HG02884 (cell line): ENCODE results near the gene ITGB1.
A peak's percentile ranks its signal among the peaks of the same experiment; 100 is the strongest.
"Not testable (repeated sequence)": the region's sequence is repeated elsewhere in the genome, so short reads cannot be mapped to it uniquely, and the experiment has no call there.

Experiments used
- ATAC-seq: cut with Tn5 transposase; IDR thresholded peaks from one replicate; pipeline ENCODE4 v1.9.1; 2021; ENCODE audit warnings: mild to moderate bottlenecking, moderate library complexity; ENCODE audit not compliant: unreplicated experiment

The ITGB1 gene

DNA sequence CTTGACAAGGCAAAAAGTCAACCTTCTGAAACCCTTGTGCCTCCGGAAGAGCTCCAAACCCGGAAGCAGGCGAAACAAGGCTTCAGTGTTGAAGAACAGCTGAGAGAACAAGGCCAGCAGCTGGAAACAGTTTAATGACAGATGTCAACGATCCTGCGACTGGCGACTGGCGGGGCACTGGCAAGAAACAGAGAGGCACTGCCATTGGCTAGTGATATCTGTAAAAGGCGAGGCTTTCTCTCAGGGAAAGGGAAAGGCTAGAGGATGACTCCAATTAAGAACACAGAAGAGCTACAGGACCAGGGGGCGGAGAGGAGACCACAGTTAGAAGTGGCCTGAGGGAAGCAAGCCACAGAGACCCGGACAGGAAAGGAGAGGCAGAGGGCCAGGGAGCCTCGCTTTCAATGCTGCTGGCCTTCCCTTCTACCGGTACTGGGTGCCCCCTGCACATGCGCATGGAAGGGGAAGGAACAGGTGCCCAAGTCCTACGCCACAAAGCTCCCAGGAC, 19.4 kb downstream of the ITGB1 start:
- no peak for ATAC-seq

DNA sequence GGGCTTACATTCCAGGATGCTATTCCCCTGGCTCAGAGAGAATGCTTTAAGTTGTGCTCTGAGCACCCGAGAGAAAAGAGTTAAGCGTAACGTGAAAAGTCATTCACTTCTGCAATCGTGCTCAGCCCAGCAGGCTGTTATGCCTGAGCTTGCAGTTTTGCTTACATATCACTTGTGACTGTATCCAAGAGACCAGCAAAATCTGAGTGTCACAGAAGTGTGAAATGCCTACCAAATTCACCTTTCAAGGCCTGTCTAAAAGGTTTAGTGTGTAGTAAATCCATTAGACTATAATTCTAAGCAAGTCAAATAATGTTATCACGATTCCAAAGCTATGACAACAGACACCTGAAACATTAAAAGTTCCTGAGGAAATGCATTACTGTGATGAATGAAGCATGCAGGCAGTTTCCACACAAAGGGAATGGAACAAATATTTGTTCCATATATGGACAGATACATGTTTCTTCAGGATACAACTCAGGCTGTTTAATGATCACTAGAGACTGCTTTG, 20.1 kb downstream of the ITGB1 start:
- ATAC-seq = peak; percentile 38

DNA sequence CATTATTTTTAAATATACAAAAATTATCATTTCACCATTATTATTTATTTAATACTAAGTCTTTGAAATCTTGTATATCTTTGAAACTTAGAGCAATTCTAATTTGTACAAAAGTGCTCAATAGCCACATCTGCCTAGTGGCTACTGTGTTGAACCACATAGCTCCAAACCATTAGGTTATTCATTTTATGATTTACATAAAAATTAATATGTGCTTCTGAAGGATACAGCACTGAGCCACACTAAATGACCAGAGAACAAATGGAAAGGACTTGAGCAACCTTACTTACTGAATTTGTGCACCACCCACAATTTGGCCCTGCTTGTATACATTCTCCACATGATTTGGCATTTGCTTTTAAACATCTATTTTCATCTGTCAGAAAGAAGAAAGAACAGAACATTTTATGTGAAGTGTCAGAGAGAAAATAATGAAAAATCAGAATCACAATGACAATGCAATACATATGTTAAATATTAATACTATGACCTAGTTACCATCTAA, 25.8 kb downstream of the ITGB1 start:
- ATAC-seq = no peak

DNA sequence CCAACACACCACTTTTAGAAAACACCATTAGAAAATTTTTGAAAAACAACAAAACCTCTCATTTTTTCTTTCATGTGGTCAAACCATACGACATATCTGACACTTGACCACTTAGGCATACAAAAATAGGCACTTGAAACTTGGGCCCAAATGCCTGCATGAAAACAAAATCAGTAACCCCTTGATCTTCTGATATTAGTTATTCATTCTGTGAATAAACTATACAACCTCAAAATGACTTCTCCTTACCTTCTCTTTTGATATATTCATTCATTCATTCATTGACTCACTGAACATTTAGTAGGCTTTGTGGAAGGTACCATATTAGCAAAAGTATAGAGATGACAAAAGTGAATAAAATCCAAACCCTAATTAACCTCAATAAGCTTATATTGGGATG, 26.4 kb downstream of the ITGB1 start:
- ATAC-seq = no peak

DNA sequence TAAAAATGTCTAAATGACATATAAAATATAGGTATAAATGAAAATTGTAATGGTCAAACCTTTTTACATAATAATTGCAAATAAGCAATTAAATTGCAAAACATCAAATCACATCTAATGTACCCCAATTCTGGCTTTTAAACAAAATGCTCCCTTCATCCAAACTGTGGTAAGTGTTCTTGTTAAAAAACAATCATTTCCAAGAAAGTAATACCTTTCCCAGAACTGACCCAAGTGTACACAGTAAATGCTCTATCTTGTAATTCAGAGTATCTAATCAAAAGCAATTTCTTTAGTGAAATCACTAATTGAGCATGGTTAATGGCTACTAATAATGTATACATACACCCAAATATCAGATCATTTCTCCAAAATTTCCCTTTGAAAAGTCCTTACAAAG, 28.0 kb downstream of the ITGB1 start:
- ATAC-seq = no peak

DNA sequence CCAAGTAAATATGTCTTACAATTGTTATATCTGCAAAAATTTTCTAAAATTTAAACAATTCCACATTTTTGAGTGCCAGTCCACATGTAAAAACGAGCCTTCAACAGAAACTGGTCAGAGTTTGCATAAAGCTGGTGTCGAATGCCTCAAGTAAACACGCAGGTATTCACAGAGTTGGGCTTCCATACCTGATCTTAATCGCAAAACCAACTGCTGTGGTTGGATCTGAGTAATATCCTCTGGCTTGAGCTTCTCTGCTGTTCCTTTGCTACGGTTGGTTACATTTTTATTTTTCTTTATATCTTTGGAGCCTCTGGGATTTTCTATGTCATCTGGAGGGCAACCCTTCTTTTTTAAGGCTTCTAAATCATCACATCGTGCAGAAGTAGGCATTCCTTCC, 28.4 kb downstream of the ITGB1 start:
- ATAC-seq = no peak

DNA sequence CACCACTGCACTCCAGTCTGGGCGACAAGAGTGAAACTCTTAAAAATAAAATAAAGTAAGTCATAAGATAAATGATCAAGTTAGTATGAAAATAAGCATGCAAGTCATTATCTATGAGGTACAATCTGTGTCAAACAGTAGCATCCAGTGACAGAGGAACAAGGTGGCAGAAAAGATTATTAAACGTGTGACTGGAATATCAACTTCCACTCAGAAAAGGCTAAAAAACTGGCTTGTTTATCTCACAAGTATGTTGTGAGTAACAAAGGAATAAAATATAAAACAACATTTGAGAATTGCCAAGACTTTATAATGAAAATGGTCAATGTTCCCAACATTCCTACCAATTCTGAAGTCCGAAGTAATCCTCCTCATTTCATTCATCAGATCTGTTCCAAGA, 30.3 kb downstream of the ITGB1 start:
- no peak for ATAC-seq

DNA sequence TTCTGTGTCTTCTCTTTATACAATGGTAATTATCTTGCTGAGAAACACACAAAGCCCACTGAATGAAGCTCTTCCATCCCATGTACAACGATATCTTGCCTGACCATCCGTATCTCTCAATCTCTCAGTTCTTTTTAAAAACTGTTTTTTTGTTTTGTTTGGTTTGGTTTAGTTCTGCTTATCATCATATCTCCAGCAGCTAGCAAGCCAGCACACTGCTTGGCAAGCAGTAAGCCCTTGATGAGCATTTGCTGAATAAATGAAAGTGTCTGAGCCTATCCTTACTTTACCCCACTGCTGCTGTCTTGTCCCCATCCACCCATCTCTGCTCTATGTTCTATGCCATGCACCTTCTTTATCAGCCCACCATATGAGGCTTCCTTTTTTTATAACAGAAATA, 34.2 kb downstream of the ITGB1 start:
- no peak for ATAC-seq

DNA sequence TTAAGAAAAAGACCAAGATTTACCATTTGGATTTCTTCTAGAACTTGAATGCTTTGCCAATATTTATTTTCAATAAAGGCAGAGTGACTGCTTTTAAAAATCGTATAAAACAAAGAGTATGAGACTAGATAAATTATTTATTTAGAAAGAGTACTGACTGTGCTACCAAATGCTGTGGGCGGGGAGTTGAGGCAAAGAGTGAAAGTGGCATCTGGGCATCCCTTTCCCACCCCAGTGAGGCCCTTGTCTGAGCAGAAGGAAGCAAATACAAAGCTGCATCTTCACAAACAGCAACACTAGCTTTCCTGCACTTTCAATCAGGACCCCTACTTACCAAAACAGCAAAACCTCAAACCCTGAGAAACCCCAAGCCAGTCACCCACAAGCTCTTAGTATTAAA, 34.9 kb downstream of the ITGB1 start:
- no peak for ATAC-seq

DNA sequence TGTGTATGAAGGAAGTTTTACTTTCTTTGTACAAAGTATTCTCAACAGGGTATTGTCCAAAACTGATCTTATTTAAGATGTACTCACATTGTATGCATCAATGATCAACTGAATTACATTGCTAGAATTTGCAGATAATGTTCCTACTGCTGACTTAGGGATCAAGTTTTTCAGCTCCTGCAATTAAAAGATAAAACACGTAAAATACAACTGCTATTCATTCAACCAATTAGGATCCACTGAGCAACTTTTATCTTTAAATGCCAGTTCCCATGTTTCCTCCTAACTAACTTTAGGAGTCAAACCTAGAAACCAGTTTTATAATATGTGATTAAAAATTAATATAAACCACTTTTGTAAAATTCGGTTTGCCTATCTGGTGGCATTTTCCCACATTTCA, 35.9 kb downstream of the ITGB1 start:
- no peak for ATAC-seq

DNA sequence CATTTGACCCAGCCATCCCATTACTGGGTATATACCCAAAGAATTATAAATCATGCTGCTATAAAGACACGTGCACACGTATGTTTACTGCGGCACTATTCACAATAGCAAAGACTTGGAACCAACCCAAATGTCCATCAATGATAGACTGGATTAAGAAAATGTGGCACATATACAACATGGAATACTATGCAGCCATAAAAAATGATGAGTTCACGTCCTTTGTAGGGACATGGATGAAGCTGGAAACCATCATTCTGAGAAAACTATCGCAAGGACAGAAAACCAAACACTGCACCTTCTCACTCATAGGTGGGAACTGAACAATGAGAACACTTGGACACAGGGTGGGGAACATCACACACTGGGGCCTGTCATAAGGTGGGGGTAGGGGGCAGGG, 40.2 kb downstream of the ITGB1 start:
- ATAC-seq = not testable (repeated sequence)

DNA sequence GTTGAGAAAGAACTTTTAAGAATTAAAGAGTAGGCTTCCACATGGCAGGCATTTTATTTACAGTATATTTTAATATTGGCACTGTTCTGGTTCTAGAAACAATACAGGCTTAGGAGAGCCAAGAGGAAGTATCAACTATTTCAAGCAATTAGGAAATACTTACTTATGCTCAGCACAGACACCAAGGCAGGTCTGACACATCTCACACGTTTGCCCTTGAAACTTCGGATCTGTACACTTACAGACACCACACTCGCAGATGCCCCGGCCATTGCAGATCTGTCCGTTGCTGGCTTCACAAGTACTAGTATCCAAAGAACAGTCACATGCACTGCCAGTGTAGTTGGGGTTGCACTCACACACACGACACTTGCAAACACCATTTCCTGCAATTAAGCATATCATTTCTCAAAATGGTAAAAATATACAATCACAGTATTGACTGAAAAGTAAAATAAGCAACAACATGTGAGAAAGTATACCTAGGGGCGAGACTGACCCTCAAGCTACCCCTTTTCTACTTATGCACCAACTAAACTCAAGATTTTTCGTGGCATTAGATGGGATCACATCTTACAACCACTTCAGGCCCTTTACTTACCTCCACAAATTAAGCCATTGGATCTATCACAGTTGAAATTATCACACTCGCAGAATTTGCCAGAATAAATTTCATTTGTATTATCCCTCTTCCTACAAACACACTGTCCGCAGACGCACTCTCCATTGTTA, 46.6 kb downstream of the ITGB1 start:
- ATAC-seq = no peak

DNA sequence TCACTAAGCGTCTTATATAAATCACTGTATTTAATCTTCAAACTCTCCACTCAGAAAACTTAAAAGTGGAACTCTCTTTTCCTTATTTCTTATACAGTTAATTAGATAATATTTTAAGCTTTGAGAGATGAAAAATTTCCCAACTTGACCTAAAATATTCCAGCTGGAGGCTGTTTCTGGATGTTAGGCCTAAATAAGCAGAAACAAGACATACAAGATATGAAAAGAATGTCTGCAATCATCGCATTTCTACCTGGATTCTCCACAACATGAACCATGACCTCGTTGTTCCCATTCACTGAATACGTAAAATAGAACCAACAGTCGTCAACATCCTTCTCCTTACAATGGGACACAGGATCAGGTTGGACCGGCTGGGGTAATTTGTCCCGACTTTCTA, 48.1 kb downstream of the ITGB1 start:
- ATAC-seq = not testable (repeated sequence)

DNA sequence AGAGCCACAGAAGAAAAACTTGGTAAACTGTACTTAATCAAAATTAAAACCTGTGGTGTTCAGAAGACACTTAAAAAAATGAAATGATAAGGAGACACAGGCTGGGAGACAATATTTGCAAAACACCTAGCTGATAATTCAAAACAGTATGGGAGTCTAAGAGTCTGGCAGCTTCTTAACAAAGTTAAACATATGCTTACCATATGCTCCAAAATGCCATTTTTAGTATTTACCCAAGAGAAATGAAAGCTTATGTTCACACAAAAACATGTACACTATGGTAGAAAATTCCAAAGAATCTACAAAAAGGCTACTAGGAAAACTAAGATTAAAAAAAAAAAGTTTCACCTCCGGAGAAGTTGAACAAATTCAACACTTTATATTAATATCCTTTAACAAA, 48.6 kb downstream of the ITGB1 start:
- no peak for ATAC-seq

DNA sequence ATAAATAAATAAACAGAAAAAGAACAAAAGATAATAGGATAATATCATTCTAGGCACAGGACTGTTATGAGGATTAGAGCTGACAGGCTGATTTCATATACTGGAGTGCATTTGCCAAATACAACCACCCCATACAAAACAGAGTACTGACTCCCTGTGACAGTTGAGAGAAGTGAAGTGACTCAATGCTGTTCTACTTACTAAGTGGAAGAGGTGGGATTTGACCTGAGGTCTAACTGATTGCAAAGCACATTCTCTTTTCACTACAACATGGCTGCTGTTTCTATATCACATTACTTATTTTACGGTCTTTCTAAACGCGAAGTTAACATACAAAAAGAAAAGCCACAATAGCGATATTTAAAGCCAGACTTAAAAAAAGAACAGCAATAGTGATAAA, 51.4 kb downstream of the ITGB1 start:
- no peak for ATAC-seq

DNA sequence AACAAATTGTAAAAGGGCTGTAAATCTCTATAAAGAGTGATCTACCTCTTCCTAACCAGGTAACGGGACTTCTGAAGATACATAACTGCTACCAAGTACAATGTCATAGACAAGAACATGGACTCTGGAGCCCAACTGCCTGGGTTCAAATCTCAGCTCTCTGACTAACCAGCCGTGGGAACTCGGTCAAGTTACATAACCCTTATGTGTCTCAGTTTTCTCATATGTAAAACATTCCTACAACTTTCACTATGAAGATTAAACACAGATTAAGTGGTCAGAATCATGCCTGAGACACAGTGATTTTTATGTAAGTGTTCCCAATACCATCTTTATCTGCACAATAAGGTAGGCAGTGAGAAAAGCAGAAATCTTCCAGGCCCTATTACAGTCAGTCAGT, 52.6 kb downstream of the ITGB1 start:
- ATAC-seq = no peak

DNA sequence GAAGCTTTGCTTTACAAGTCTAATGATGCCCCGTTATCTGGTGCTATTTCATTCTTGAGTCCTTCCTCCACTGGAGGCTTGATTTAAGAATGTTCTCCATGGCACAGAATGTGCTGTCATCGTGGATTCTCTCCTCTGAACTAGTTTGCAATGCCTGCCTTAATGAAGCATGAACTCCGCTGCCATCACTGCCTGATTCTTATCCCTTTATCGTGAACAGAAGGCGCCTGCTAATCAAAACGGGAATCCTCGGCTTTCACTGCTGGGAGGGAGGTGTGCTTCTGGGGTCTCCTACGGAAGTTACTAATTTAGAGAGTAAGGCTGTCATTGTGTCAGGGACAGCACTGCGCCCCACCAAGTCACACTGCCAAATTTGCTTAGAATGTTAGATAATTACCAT, 56.2 kb downstream of the ITGB1 start:
- no peak for ATAC-seq

DNA sequence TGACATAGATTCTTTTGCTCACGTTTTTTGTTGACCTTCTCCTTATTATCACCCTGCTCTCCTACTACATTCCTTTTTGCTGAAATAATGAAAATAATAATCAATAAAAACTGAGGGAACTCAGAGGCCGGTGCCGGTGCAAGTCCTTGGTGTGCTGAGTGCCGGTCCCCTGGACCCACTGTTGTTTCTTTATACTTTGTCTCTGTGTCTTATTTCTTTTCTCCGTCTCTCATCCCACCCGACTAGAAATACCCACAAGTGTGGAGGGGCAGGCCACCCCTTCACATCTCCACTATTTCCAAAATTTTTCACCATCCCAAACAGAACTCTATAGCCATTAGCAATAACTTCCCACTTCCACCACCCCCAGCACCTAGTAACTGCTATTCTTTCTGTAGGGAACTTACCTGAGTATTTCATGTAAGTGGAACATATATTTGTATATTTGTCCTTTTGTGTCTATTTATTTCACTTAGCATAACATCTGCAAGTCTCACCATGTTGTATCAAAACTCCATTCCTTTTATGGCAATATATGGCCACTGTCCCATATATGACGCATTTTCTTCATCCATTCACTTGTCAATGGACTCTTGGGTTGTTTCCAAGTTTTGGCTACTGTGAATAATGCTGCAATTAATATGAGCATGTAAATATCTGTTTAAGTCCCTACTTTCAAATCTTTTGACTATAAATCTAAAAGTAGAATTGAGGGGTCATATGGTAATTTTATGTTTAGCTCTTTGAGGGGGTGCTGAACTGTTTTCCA, 62.6 kb downstream of the ITGB1 start:
- ATAC-seq = not testable (repeated sequence)

DNA sequence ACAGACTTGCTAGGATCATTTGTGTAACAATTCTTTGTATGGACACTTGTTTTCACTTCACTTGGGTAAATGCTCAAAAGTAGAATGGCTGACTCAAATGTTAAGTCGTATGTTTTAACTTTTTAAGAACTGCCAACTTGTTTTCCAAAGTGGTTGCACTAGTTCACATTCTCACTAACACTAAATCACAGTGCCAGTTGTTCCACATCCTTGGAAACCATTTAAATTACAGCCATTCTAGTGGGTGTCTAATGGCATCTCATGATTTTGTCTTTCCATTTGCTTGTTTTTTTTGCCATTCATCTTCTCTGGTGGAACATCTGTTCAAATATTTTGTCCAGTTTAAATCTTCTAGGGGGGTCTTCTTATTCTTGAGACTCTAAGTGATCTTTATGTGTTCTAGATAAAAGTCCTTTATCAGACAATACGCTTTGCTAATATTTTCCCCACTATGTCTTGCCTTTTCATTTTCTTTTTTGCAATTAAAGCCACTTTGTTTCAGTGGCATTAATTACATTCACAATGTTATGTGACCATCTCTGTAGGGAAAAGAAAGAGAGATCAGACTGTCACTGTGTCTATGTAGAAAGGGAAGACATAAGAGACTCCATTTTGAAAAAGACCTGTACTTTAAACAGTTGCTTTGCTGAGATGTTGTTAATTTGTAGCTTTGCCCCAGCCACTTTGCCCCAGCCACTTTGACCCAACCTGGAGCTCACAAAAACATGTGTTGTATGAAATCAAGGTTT, 63.9 kb downstream of the ITGB1 start:
- ATAC-seq = no peak

DNA sequence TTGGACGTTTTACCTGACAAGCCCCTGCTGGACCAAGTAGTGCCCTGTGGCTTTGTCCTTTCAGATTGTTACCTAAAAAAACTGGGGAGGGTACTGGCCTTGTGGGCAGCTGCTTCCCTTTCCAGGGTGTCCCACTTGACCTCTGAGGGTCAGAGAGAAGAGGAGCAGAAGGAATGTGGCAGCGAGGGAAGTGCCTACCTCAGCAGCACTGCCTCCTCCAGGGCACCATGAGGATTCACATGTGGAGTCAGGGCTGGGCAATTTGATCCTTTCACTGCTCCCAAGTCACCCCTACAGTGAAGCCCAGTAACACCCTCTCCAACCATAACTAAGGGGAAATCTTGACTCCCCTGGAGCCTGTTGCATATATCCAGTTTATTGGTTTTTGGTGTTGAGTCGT, 64.6 kb downstream of the ITGB1 start:
- no peak for ATAC-seq

DNA sequence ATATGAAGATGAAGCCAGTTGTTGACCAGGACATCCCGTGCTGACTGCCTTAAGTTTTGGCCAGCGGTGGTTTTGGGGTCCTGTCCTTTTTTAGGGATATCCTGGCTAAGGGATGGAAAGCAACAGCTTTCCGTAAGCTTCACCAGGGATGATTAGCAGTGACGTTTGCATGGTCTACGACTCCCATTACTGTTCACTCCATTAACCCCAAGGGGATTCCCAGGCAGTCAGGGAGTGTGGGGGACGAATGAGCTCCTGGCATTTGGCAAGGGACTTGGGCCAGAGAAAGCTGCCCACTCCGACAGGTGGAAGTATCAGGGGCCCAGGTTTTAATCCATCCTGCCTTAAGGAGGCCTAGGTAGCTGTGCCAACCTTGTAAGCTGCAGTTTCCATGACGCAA, 66.8 kb downstream of the ITGB1 start:
- ATAC-seq = no peak
